DND-41 (cell line): ENCODE results near the gene ZNF256.

Experiments used
- ATAC-seq: fragments of 200-7000 bp; cut with Tn5 transposase; 3 replicates; pipeline ENCODE4 v1.9.1; 2021; ENCODE audit warnings: low read depth; ENCODE audit not compliant: insufficient read depth
- DNase-seq: peaks from one replicate; pipeline ENCODE4 v3.0.0-alpha.2; 2020
- H2AFZ ChIP-seq: 2 replicates; pipeline ENCODE4 v1.6.0; 2012; ENCODE audit warnings: low read depth, low read length
- H3K27ac ChIP-seq: 2 replicates; pipeline ENCODE4 v1.5.1; 2012; ENCODE audit warnings: low read length, inconsistent platforms
- H3K27me3 ChIP-seq: fragments of 200-600 bp; sonication (generic); 2 replicates; pipeline ENCODE4 v1.6.0; 2012; ENCODE audit warnings: low read length, mild to moderate bottlenecking, inconsistent platforms; ENCODE audit not compliant: insufficient read depth, poor library complexity
- H3K36me3 ChIP-seq: 2 replicates; pipeline ENCODE4 v1.5.1; 2012; ENCODE audit warnings: low read length, inconsistent platforms; ENCODE audit not compliant: insufficient read depth
- H3K4me1 ChIP-seq: 2 replicates; pipeline ENCODE4 v1.5.1; 2012; ENCODE audit warnings: mild to moderate bottlenecking, low read length; ENCODE audit not compliant: insufficient read depth
- H3K4me2 ChIP-seq: 2 replicates; pipeline ENCODE4 v1.6.0; 2012; ENCODE audit warnings: mild to moderate bottlenecking, moderate library complexity, low read length, inconsistent platforms; ENCODE audit not compliant: insufficient read depth
- H3K4me3 ChIP-seq, 2 experiments: fragments of 200-600 bp in 1 of 2; shearing (Covaris generic) in 1 of 2; 2 replicates each; pipeline ENCODE4 v1.5.1; 2012 to 2016; ENCODE audit warnings: inconsistent platforms in 2 of 2, low read length in 2 of 2, mild to moderate bottlenecking in 2 of 2, low read depth in 1 of 2, moderate library complexity in 1 of 2
- H3K79me2 ChIP-seq: 2 replicates; pipeline ENCODE4 v1.6.0; 2012; ENCODE audit warnings: low read length, inconsistent platforms; ENCODE audit not compliant: insufficient read depth
- H3K9ac ChIP-seq: 2 replicates; pipeline ENCODE4 v1.6.0; 2012; ENCODE audit warnings: low read depth, mild to moderate bottlenecking, inconsistent platforms, low read length, moderate library complexity
- H3K9me3 ChIP-seq: 2 replicates; pipeline ENCODE4 v1.5.1; 2012; ENCODE audit warnings: low read length, moderate library complexity, mild to moderate bottlenecking, inconsistent platforms; ENCODE audit not compliant: insufficient read depth, severe bottlenecking
- H4K20me1 ChIP-seq: 2 replicates; pipeline ENCODE4 v1.6.0; 2012; ENCODE audit warnings: low read length; ENCODE audit not compliant: insufficient read depth
- EZH2 ChIP-seq: IDR thresholded peaks from 3 replicates; pipeline ENCODE4 v1.6.1; 2012; ENCODE audit warnings: borderline replicate concordance, low read depth, mild to moderate bottlenecking, moderate library complexity, low read length, inconsistent platforms; ENCODE audit not compliant: severe bottlenecking
- TF ChIP-seq, protein P1 (sequence below): IDR thresholded peaks from 2 replicates; pipeline ENCODE4 v1.5.1; 2012; ENCODE audit warnings: borderline replicate concordance, low read length, moderate library complexity, mild to moderate bottlenecking; ENCODE audit not compliant: poor library complexity, severe bottlenecking; ENCODE audit errors: extremely low read depth

ZNF256 gene

DNA sequence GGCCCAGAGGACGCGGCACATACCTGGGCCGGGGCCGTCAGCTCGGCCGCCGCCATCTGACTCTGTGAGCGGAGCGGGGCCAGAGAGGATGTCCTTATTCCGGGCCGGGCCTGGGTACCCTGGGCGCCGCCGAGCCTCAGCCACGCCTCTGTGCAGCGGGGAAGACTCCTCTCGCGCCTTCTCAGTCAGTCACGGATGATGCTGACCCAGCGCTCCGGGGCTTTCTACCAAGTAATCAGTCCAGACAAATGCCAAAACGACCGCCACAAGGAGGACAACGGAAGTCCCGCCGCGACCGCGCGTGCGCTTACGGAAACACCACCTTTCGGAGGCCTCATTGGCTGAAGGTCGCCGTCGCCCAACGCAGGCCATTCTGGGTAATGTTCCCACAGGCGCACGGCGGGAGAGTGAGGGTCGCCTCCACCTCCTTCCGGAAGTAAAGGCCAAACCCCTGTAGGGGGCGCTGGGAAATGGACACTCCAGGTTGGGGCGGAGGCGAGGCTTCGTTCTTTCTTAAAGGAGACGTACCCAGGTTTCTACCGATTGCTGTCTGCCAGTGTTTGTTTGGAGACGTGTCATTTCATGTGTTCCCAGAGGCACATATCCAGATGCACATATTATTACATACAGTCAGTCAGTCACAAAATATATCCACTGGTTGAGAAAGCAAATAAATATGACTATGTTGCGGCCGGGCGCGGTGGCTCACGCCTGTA, at the start of gene ZNF256:
ZNF256 (minus strand) TSS at position 288 of the 716 bp plus-strand sequence; CDS start at position 56, 232 bp downstream.
- H3K36me3 ChIP-seq: peaks cover 32% of the 10 kb centered on the region
- H3K4me3 ChIP-seq: peak within 1 kb of the TSS; percentile 78 to 85
- peak; percentile 98 for DNase-seq
- no peaks in the 10 kb centered on the region for H3K27me3 ChIP-seq
- peak; percentile 99 for ATAC-seq
- peak within 1 kb of the TSS; percentile 81 for H3K27ac ChIP-seq
- peak within 1 kb of the TSS; percentile 77 for H3K9ac ChIP-seq
- TF ChIP-seq, protein P1, sequence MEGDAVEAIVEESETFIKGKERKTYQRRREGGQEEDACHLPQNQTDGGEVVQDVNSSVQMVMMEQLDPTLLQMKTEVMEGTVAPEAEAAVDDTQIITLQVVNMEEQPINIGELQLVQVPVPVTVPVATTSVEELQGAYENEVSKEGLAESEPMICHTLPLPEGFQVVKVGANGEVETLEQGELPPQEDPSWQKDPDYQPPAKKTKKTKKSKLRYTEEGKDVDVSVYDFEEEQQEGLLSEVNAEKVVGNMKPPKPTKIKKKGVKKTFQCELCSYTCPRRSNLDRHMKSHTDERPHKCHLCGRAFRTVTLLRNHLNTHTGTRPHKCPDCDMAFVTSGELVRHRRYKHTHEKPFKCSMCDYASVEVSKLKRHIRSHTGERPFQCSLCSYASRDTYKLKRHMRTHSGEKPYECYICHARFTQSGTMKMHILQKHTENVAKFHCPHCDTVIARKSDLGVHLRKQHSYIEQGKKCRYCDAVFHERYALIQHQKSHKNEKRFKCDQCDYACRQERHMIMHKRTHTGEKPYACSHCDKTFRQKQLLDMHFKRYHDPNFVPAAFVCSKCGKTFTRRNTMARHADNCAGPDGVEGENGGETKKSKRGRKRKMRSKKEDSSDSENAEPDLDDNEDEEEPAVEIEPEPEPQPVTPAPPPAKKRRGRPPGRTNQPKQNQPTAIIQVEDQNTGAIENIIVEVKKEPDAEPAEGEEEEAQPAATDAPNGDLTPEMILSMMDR: peak; percentile 94
- no peak for TF ChIP-seq EZH2
- peak within 1 kb of the TSS; percentile 93 for H3K4me2 ChIP-seq
- H3K79me2 ChIP-seq: peaks cover 56% of the 10 kb centered on the region
- H3K4me1 ChIP-seq: peaks cover 33% of the 10 kb centered on the region
- H4K20me1 ChIP-seq: peaks cover 14% of the 10 kb centered on the region; the same call in 1 of the 2 replicates
- peak within 1 kb of the TSS; percentile 87 for H2AFZ ChIP-seq
- H3K9me3 ChIP-seq: peaks cover 9% of the 10 kb centered on the region

DNA sequence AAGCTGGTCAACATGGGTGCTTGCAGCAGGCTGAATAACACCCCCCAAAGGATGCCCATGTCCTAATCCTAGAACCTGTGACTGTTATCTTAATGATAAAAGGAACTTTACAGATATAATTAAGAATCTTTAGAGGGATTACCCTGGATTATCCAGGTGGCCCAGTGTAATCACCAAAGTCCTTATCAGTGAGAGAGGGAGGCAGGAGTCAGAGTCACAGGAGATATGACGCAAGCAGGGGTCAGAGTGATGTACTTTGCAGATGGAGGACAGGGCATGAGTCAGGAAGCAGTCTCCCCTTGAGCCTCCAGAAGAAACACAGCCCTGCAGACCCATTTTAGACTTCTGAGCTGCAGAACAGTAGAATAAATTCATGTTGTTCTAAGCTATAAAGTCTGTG, 45.3 kb upstream of the ZNF256 start:
- no peaks in the 10 kb centered on the region for H3K4me1 ChIP-seq
- no peaks in the 10 kb centered on the region for H4K20me1 ChIP-seq
- no peak overlapping the region for H3K4me3 ChIP-seq
- H3K4me2 ChIP-seq: no peak overlapping the region
- no peak overlapping the region for H2AFZ ChIP-seq
- no peaks in the 10 kb centered on the region for H3K27me3 ChIP-seq
- H3K79me2 ChIP-seq: no peaks in the 10 kb centered on the region
- no peak for TF ChIP-seq EZH2
- TF ChIP-seq, protein P1: no peak
- DNase-seq (no peak), ATAC-seq (no peak)
- H3K36me3 ChIP-seq: peaks cover 71% of the 10 kb centered on the region
- H3K9ac ChIP-seq: no peak overlapping the region
- H3K9me3 ChIP-seq: peaks cover 23% of the 10 kb centered on the region
- H3K27ac ChIP-seq: no peak overlapping the region

DNA sequence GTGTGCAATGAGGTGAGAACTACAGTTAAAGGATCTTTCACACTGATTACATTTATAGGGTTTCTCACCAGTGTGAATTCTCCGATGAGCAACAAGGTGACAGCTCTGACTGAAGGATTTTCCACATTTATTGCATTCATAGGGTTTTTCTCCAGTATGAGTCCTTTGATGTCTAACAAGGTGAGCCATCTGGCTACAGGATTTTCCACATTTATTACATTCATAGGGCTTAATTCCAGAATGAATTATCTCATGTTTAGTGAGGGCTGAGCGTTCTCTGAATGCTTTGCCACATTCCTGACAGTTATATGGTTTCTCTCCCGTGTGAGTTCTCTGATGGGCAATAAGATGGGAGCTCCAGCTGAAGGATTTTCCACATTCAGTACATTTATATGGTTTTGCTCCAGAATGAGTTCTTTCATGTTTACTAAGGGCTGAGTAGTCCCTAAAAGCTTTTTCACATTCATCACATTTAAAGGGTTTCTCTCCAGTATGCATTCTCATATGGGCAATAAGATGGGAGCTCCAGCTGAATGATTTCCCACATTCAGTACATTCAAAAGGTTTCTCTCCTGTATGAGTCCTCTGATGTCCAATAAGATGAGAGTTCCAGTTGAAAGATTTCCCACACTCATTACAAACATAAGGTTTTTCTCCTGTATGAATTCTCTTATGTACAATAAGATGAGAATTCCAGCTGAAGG, 31.2 kb upstream of the ZNF256 start:
- H3K4me3 ChIP-seq: no peak overlapping the region
- no peak overlapping the region for H3K4me2 ChIP-seq
- TF ChIP-seq, protein P1: no peak
- TF ChIP-seq EZH2: no peak
- no peaks in the 10 kb centered on the region for H3K27me3 ChIP-seq
- no peaks in the 10 kb centered on the region for H4K20me1 ChIP-seq
- ATAC-seq: no peak
- H2AFZ ChIP-seq: no peak overlapping the region
- no peaks in the 10 kb centered on the region for H3K4me1 ChIP-seq
- no peak overlapping the region for H3K27ac ChIP-seq
- H3K9me3 ChIP-seq: peaks cover 93% of the 10 kb centered on the region
- H3K36me3 ChIP-seq: peaks cover 73% of the 10 kb centered on the region
- DNase-seq: no peak
- no peak overlapping the region for H3K9ac ChIP-seq
- H3K79me2 ChIP-seq: no peaks in the 10 kb centered on the region
